B cell (primary cell): Measurements from ENCODE around the gene USH2A.

ENCODE experiments used
- EZH2 ChIP-seq: IDR thresholded peaks from 2 replicates; pipeline ENCODE4 v1.6.1; 2012; ENCODE audit warnings: borderline replicate concordance, low read depth, mild to moderate bottlenecking, moderate library complexity, low read length; ENCODE audit not compliant: insufficient read depth, poor library complexity, severe bottlenecking
- TF ChIP-seq, protein P1 (sequence below): fragments of 200-600 bp; IDR thresholded peaks from one replicate; pipeline ENCODE4 v1.8.0; 2022; ENCODE audit warnings: antibody characterized with exemption, mild to moderate bottlenecking

DNA sequence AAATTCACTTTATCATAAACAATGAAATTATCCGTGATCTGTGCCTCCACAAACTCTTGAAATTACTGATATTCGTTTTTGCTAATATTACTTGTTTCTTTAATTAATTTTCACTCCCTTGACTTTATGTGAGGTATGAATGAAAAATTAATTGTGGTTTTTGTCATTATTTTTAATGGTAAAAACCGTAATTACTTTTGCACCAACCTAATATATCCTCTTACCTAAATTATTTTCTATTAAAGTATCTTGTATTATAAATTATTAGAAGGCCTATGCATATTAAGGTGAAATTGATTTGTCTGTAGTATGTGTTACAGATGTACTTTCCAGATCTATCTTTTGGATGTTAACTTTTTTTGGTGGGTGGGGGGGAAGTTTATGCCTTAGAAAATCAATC is 540.2 kb downstream of the USH2A start:
- TF ChIP-seq, protein P1, sequence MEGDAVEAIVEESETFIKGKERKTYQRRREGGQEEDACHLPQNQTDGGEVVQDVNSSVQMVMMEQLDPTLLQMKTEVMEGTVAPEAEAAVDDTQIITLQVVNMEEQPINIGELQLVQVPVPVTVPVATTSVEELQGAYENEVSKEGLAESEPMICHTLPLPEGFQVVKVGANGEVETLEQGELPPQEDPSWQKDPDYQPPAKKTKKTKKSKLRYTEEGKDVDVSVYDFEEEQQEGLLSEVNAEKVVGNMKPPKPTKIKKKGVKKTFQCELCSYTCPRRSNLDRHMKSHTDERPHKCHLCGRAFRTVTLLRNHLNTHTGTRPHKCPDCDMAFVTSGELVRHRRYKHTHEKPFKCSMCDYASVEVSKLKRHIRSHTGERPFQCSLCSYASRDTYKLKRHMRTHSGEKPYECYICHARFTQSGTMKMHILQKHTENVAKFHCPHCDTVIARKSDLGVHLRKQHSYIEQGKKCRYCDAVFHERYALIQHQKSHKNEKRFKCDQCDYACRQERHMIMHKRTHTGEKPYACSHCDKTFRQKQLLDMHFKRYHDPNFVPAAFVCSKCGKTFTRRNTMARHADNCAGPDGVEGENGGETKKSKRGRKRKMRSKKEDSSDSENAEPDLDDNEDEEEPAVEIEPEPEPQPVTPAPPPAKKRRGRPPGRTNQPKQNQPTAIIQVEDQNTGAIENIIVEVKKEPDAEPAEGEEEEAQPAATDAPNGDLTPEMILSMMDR: no peak
- TF ChIP-seq EZH2: no peak
